GM19351 (cell line): ENCODE measurements around the gene DDR2.

Experiments
- ATAC-seq: cut with Tn5 transposase; IDR thresholded peaks from one replicate; pipeline ENCODE4 v1.9.1; 2021; ENCODE audit warnings: mild to moderate bottlenecking, moderate library complexity; ENCODE audit not compliant: unreplicated experiment

The DDR2 gene

GRCh38 chr1:162694911-162695310, 62.6 kb downstream of the DDR2 start:
- no peak for ATAC-seq

- no peak for ATAC-seq
These were observed 63.4 kb downstream of the DDR2 start for GRCh38 chr1:162695687-162696086.

- ATAC-seq: no peak
These were observed 64.1 kb downstream of the DDR2 start for GRCh38 chr1:162696286-162696862.

GRCh38 chr1:162697140-162697895, 65.1 kb downstream of the DDR2 start:
- ATAC-seq: peak; percentile 39

GRCh38 chr1:162699366-162699765, 67.1 kb downstream of the DDR2 start:
- no peak for ATAC-seq

- ATAC-seq: no peak
These were observed 67.9 kb downstream of the DDR2 start for GRCh38 chr1:162700131-162700530.

- peak; percentile 50 for ATAC-seq
These were observed 69.0 kb downstream of the DDR2 start for GRCh38 chr1:162701286-162701685.

- ATAC-seq: no peak
These were observed 70.4 kb downstream of the DDR2 start for GRCh38 chr1:162702628-162703027.

- ATAC-seq: no peak
These were observed 71.4 kb downstream of the DDR2 start for GRCh38 chr1:162703708-162704107.

GRCh38 chr1:162704673-162705424, 72.6 kb downstream of the DDR2 start:
- ATAC-seq: no peak

- no peak for ATAC-seq
These were observed 73.7 kb downstream of the DDR2 start for GRCh38 chr1:162706003-162706402.

- ATAC-seq: no peak
These were observed 74.3 kb downstream of the DDR2 start for GRCh38 chr1:162706606-162707005.

- ATAC-seq: no peak
These were observed 76.0 kb downstream of the DDR2 start for GRCh38 chr1:162708286-162708685.

- ATAC-seq: no peak
These were observed 77.0 kb downstream of the DDR2 start for GRCh38 chr1:162709132-162709860.

- no peak for ATAC-seq
These were observed 77.6 kb downstream of the DDR2 start for GRCh38 chr1:162709870-162710269.

- ATAC-seq: no peak
These were observed 78.1 kb downstream of the DDR2 start for GRCh38 chr1:162710345-162710744.

GRCh38 chr1:162710780-162711465, 78.7 kb downstream of the DDR2 start:
- no peak for ATAC-seq

GRCh38 chr1:162712317-162713029, 80.2 kb downstream of the DDR2 start:
- ATAC-seq: no peak

- no peak for ATAC-seq
These were observed 83.9 kb downstream of the DDR2 start for GRCh38 chr1:162716123-162716522.

GRCh38 chr1:162716552-162716951, 84.3 kb downstream of the DDR2 start:
- ATAC-seq: no peak
